PC-9 (cell line): Measurements from ENCODE around the gene CCDC69.

Experiments
- EZH2 ChIP-seq: fragments of 200-600 bp; sonication (generic); IDR thresholded peaks from 2 replicates; pipeline ENCODE4 v1.8.0; 2017; ENCODE audit warnings: antibody characterized with exemption, low read depth
- TF ChIP-seq, protein P1 (sequence below): fragments of 200-600 bp; sonication (generic); conservative IDR thresholded peaks from 2 replicates; pipeline ENCODE4 v1.6.1; 2017; ENCODE audit warnings: mixed run types, antibody characterized with exemption, mild to moderate bottlenecking, moderate library complexity

DNA sequence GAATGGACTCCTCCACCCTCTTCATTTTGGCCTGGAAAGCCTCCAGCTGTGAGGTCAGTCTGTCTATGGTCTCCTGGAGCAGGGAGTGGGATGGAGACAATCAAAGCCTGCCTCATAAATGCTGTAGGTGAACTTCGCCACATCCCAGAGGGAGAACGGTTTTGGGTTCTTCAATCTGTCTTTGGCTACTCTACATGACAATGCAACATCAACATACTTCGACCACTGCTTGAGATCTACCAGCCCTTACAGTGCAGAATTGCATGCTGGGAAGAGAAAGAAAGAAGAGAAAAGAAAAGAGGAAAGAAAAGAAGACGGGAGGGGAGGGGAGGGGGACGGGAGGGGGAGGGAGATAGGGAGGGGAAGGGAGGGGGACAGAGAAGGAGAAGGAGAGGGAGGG, 37.8 kb downstream of the CCDC69 start:
- TF ChIP-seq, protein P1, sequence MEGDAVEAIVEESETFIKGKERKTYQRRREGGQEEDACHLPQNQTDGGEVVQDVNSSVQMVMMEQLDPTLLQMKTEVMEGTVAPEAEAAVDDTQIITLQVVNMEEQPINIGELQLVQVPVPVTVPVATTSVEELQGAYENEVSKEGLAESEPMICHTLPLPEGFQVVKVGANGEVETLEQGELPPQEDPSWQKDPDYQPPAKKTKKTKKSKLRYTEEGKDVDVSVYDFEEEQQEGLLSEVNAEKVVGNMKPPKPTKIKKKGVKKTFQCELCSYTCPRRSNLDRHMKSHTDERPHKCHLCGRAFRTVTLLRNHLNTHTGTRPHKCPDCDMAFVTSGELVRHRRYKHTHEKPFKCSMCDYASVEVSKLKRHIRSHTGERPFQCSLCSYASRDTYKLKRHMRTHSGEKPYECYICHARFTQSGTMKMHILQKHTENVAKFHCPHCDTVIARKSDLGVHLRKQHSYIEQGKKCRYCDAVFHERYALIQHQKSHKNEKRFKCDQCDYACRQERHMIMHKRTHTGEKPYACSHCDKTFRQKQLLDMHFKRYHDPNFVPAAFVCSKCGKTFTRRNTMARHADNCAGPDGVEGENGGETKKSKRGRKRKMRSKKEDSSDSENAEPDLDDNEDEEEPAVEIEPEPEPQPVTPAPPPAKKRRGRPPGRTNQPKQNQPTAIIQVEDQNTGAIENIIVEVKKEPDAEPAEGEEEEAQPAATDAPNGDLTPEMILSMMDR = no peak
- TF ChIP-seq EZH2 = no peak
